Activated T-helper 1 cell treated with anti-CD3 and anti-CD28 coated beads, Interleukin-12 subunit alpha, Interleukin-12 subunit beta, Interleukin-2, Interleukin-4 antibody, amounts not matched to agents 30 ng/mL and 10 ng/mL and 1 ng/mL, durations not matched to agents 14 hours and 24 hours and 36 hours (primary cell): ENCODE data around the gene PDILT. TPM values are rescaled to one million over a fixed set of nuclear protein-coding genes. Genes with fewer than 3 reads are reported as not detected.
"Not testable (repeated sequence)": the region's sequence is repeated elsewhere in the genome, so short reads cannot be mapped to it uniquely, and the experiment has no call there.

Experiments
- DNase-seq: peaks from one replicate; pipeline ENCODE4 v3.0.0; 2021; ENCODE audit warnings: low spot score
- H3K27ac Mint-ChIP-seq: one replicate; pipeline ENCODE4 v1.8.0; 2021; ENCODE audit warnings: mild to moderate bottlenecking, mixed read lengths
- H3K27me3 Mint-ChIP-seq: one replicate; pipeline ENCODE4 v1.8.0; 2022; ENCODE audit warnings: mild to moderate bottlenecking, moderate library complexity, mixed read lengths; ENCODE audit not compliant: insufficient read depth
- H3K36me3 Mint-ChIP-seq: one replicate; pipeline ENCODE4 v1.8.0; 2021; ENCODE audit warnings: low read depth, mixed read lengths
- H3K4me1 Mint-ChIP-seq: one replicate; pipeline ENCODE4 v1.8.0; 2021; ENCODE audit warnings: low read depth, mixed read lengths
- H3K4me3 Mint-ChIP-seq: one replicate; pipeline ENCODE4 v1.8.0; 2021; ENCODE audit warnings: mild to moderate bottlenecking, moderate library complexity, mixed read lengths
- H3K9me3 Mint-ChIP-seq: one replicate; pipeline ENCODE4 v1.8.0; 2021; ENCODE audit warnings: mixed read lengths
- intact Hi-C: fragments of 100-400 bp; cut with micrococcal nuclease; formaldehyde crosslinking; loops from one replicate; pipeline ENCODE4 v1.15.1; 2024
- total RNA-seq: library from RNA; stranded (reverse); gene quantifications from 2 replicates; pipeline ENCODE4 v1.2.3, GENCODE V29; 2022

The PDILT gene
- total RNA-seq, 1 donor from 2014 or later = not detected

GRCh38 chr16:20321051-20321450 lies 83.5 kb downstream of the PDILT start:
- H3K36me3 Mint-ChIP-seq, H3K9me3 Mint-ChIP-seq, DNase-seq, intact Hi-C loops, H3K27ac Mint-ChIP-seq, H3K27me3 Mint-ChIP-seq, H3K4me3 Mint-ChIP-seq, H3K4me1 Mint-ChIP-seq: not testable (repeated sequence)

GRCh38 chr16:20320592-20320991 lies 83.9 kb downstream of the PDILT start:
- H3K9me3 Mint-ChIP-seq = no peaks in the 10 kb centered on the region
- peaks cover 2% of the 10 kb centered on the region for H3K27me3 Mint-ChIP-seq
- no peaks in the 10 kb centered on the region for H3K4me1 Mint-ChIP-seq
- intact Hi-C loops = no loop called here
- H3K27ac Mint-ChIP-seq = no peak overlapping the region
- no peaks in the 10 kb centered on the region for H3K36me3 Mint-ChIP-seq
- H3K4me3 Mint-ChIP-seq = no peak overlapping the region
- no peak for DNase-seq

DNA sequence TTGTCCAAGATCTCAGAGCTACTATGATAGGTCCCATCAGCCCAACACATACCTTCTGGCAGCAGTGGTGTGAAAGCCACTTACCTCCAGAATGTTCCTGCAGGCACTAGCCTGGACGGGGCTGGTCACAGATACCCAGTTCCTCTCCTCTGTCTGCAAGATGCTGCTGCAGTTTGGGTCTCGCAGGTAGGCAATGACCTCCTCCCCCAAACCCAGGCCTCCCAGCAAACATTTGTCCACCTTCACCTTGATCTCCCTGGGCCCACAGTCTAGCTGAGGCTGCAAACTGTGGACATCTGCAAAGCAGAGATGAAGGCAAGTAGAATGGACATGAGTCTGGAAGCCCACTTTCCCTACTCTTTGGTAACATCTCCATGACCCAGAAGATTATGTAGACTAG lies 84.4 kb downstream of the PDILT start:
- no peaks in the 10 kb centered on the region for H3K9me3 Mint-ChIP-seq
- H3K4me1 Mint-ChIP-seq = no peaks in the 10 kb centered on the region
- H3K27ac Mint-ChIP-seq = no peak overlapping the region
- no peak for DNase-seq
- H3K36me3 Mint-ChIP-seq = no peaks in the 10 kb centered on the region
- intact Hi-C loops = no loop called here
- no peak overlapping the region for H3K4me3 Mint-ChIP-seq
- H3K27me3 Mint-ChIP-seq = peaks cover under 1% of the 10 kb centered on the region

DNA sequence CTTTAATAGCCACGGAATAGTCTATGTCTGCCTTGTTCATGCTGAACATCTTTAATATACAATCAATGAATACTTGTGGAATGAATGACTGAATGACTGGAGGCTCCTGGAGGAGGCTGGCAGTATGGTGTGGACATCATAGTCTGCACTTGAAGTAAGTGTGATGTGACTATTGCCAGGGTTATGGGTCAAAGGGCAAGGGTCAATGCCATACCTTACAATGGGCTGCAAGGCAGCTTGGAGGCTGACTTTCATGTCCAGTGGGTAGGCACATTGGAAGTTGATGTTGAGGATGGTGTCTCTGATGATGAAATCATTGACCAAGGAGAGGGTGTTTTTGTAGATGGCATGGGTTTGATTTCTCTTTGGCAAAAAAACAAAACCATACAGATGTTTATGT lies 85.1 kb downstream of the PDILT start:
- no peaks in the 10 kb centered on the region for H3K9me3 Mint-ChIP-seq

DNA sequence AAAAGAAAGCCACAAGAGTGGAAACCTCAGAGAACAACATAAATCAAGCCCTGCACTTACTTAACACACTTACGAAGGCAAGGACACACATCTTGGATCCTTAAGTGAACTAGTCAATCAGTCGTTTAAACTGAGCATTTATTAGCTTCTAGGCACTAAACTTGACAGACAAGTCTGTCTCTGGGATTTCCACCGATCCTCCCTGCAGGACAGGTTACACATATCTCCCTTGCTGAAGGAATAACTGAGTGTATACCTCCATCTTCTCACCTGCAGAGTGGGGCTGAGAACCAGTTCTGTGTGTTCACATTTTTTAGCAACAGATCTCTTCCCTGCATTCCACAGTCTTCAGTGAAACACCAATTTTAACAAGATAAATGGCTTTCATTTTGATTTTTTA lies 86.1 kb downstream of the PDILT start:
- Mint-ChIP-seq H3K27ac (no peak overlapping the region), H3K4me3 (no peak overlapping the region), H3K9me3 (no peaks in the 10 kb centered on the region), H3K27me3 (no peaks in the 10 kb centered on the region), H3K4me1 (no peaks in the 10 kb centered on the region), H3K36me3 (no peaks in the 10 kb centered on the region)
- intact Hi-C loops = no loop called here
- DNase-seq = no peak

More for the DNA sequence above, 85.1 kb downstream of the PDILT start:
- intact Hi-C loops = no loop called here
- Mint-ChIP-seq H3K36me3 (no peaks in the 10 kb centered on the region), H3K4me3 (no peak overlapping the region), H3K4me1 (no peaks in the 10 kb centered on the region), H3K27me3 (no peaks in the 10 kb centered on the region), H3K27ac (no peak overlapping the region)
- DNase-seq = no peak

- no peak overlapping the region for H3K4me3 Mint-ChIP-seq
- intact Hi-C loops = no loop called here
- H3K9me3 Mint-ChIP-seq = no peaks in the 10 kb centered on the region
- H3K27ac Mint-ChIP-seq = no peak overlapping the region
- H3K36me3 Mint-ChIP-seq = no peaks in the 10 kb centered on the region
- H3K27me3 Mint-ChIP-seq = no peaks in the 10 kb centered on the region
- H3K4me1 Mint-ChIP-seq = no peaks in the 10 kb centered on the region
- DNase-seq = no peak
Observed at GRCh38 chr16:20318006-20318405, 86.5 kb downstream of the PDILT start.

DNA sequence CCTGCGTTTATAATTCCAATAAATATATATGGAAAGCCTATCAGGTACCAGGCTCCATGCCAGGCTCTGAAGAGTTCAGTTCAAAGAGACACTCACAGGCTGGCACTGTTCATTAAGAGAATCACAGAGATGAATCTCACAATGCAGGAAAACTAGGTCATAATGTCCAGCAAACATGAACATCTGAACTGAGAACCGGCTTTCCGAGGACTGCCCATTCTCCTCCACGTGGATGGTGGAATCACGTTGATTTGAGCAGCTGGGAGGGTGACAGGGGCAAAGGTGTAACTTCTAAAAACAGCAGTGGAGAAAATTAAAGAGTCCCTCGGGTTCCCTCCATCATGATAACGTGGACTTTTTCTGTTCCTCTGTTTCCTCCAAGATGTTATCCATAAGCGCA lies 87.4 kb downstream of the PDILT start:
- H3K27me3 Mint-ChIP-seq = no peaks in the 10 kb centered on the region
- H3K9me3 Mint-ChIP-seq = no peaks in the 10 kb centered on the region
- no peak overlapping the region for H3K27ac Mint-ChIP-seq
- H3K4me3 Mint-ChIP-seq = no peak overlapping the region
- no peak for DNase-seq
- H3K36me3 Mint-ChIP-seq = no peaks in the 10 kb centered on the region
- H3K4me1 Mint-ChIP-seq = no peaks in the 10 kb centered on the region
- intact Hi-C loops = no loop called here

DNA sequence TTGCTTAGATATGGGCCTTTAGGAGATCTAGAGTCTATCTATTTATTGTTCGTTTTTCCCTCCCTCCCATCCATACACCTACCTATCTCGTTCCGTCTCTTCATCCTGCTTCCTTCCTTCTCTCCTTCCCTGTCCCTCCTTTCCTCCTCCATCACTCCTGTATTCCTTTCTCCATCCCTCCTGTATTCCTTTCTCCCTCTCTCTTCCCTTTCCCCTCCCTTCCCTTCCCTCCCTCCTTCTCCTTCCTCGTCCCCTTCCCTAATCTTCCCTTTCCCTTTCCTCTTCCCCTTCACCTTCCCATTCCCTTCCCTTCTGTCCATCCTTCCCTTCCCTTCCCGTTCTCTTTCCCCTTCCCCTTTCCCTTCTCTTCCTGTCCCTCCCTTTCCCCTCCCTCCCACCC lies 87.8 kb downstream of the PDILT start:
- H3K9me3 Mint-ChIP-seq = no peaks in the 10 kb centered on the region
- no peaks in the 10 kb centered on the region for H3K4me1 Mint-ChIP-seq
- no peaks in the 10 kb centered on the region for H3K27me3 Mint-ChIP-seq
- no peak for DNase-seq
- no peak overlapping the region for H3K27ac Mint-ChIP-seq
- H3K36me3 Mint-ChIP-seq = no peaks in the 10 kb centered on the region
- H3K4me3 Mint-ChIP-seq = no peak overlapping the region
- intact Hi-C loops = no loop called here

DNA sequence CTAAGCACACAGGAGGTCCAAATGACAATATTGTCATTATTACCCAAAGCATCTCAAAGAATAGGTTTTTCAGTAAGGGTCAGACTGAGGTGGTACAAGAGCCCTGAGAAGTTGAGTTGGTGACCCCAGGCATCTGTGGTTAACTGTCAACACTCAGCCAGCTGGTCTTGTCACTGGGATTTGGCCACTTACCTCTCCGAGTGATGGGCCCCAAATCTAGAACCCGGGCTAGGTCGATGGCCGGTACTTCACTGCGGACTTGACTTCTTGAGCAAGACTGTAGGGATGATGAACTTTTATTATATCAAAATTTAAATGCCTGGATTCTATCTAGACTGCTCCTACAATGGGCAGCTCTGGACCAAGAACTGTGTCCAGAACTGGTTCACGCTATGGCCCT lies 88.8 kb downstream of the PDILT start:
- no peaks in the 10 kb centered on the region for H3K9me3 Mint-ChIP-seq
- H3K36me3 Mint-ChIP-seq = no peaks in the 10 kb centered on the region
- H3K4me3 Mint-ChIP-seq = no peak overlapping the region
- intact Hi-C loops = no loop called here
- no peaks in the 10 kb centered on the region for H3K27me3 Mint-ChIP-seq
- no peak overlapping the region for H3K27ac Mint-ChIP-seq
- no peak for DNase-seq
- H3K4me1 Mint-ChIP-seq = no peaks in the 10 kb centered on the region

DNA sequence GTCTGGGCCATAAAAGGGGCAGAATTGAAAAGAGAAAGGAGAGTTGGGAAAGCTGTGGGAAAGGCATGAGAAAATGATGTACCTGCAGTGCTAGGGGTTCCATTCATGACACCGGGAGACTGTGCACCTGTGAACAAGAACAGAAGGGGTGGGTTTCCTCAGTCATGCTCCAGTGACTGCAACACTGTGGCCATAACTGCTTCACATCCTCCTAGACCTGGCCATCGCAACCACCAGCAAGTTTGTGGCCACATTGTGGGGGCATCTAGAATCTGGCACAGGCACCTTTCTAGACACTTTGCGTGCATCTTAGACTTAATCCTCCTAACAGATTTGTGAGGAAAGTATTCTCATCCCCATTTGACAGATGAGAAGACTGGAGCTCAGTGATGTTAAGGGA lies 90.0 kb downstream of the PDILT start:
- intact Hi-C loops = no loop called here
- no peak for DNase-seq
- no peaks in the 10 kb centered on the region for H3K9me3 Mint-ChIP-seq
- no peak overlapping the region for H3K4me3 Mint-ChIP-seq
- H3K27ac Mint-ChIP-seq = no peak overlapping the region
- H3K4me1 Mint-ChIP-seq = no peaks in the 10 kb centered on the region
- H3K27me3 Mint-ChIP-seq = no peaks in the 10 kb centered on the region
- no peaks in the 10 kb centered on the region for H3K36me3 Mint-ChIP-seq

- no peaks in the 10 kb centered on the region for H3K36me3 Mint-ChIP-seq
Observed at GRCh38 chr16:20313741-20314140, 90.8 kb downstream of the PDILT start.

GRCh38 chr16:20312536-20313095 lies 91.9 kb downstream of the PDILT start:
- intact Hi-C loops, H3K4me3 Mint-ChIP-seq, H3K9me3 Mint-ChIP-seq: not testable (repeated sequence)

More at GRCh38 chr16:20313741-20314140, 90.8 kb downstream of the PDILT start:
- intact Hi-C loops = no loop called here
- Mint-ChIP-seq H3K4me3 (no peak overlapping the region), H3K9me3 (no peaks in the 10 kb centered on the region), H3K27me3 (no peaks in the 10 kb centered on the region), H3K4me1 (no peaks in the 10 kb centered on the region), H3K27ac (no peak overlapping the region)
- DNase-seq = no peak

DNA sequence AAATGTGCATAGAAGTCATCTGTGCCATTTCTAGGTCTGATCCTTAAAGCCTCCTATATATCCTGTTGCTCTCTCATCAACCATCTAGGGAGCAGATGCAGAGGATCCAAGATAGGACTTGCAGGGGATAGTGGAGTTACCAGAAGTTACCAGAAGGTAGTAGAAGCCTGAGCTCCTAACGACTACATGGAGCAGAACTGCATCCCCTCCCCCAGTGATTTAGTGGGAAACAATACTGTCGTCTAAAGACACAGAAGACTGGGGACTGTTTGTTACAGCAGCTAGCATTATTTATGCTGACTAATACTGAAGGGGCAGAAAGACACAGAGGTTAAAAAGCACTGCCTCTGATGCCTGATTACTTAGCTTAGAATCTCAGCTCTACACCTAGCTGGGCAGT lies 93.0 kb downstream of the PDILT start:
- intact Hi-C loops = no loop called here
- no peaks in the 10 kb centered on the region for H3K9me3 Mint-ChIP-seq
- no peaks in the 10 kb centered on the region for H3K27me3 Mint-ChIP-seq
- H3K4me1 Mint-ChIP-seq = no peaks in the 10 kb centered on the region
- H3K36me3 Mint-ChIP-seq = no peaks in the 10 kb centered on the region
- no peak for DNase-seq
- no peak overlapping the region for H3K27ac Mint-ChIP-seq
- no peak overlapping the region for H3K4me3 Mint-ChIP-seq

More at GRCh38 chr16:20312536-20313095, 91.9 kb downstream of the PDILT start:
- H3K27me3 Mint-ChIP-seq, H3K36me3 Mint-ChIP-seq, DNase-seq, H3K4me1 Mint-ChIP-seq, H3K27ac Mint-ChIP-seq: not testable (repeated sequence)
